Measurements from ENCODE around the gene IDUA.
A peak's percentile ranks its signal among the peaks of the same experiment; 100 is the strongest.
"Not testable (repeated sequence)": the region's sequence is repeated elsewhere in the genome, so short reads cannot be mapped to it uniquely, and the experiment has no call there.

Gene IDUA

DNA sequence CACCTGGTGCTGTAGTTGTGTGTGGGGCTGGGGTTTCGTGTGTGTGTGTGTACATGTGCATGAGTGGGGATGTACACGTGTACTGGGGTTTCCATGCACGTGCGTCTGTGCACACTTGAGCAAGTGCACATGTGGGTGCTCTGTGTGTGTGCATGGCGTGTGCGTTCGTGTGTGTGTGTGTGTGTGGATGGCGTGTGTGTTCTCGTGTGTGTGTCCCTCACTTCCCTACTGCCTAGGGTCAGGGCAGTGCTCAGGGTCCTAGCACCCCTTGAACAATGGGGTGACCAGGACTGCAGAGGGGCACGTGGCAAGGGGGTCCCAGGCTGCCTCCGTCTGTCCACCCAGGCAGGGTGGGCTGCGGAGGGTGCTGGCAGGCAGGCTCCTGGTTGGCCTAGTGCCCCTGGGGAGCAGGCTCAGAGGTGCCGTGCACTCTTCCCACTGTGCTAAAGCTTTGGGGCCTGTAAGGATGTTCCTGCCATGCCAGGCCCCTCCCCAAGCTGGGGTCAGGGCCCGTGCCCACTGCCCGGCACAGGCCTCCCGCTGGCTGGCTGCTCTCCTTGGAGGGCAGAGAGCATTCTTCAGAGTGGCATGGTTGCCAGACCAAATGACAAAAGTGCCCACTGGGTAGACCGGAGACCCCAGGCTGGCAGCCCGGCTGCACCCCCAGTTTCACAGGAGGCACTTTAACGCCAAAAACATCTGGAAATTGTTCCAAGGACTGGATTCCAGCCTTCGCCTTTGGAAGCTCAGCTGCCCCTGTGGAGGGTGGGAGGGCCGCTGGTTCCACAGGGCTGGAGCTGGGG is 53.7 kb downstream of the IDUA start:
- Mint-ChIP-seq H3K27ac (no peak overlapping the region), H3K27me3 (peaks cover 19% of the 10 kb centered on the region), H3K36me3 (ENCODE audit: low read depth) (no peaks in the 10 kb centered on the region), H3K9me3 (no peaks in the 10 kb centered on the region), H3K4me1 (ENCODE audit: low read depth) (peaks cover 3% of the 10 kb centered on the region), H3K4me3 (no peak overlapping the region)
- DNase-seq = no peak

DNA sequence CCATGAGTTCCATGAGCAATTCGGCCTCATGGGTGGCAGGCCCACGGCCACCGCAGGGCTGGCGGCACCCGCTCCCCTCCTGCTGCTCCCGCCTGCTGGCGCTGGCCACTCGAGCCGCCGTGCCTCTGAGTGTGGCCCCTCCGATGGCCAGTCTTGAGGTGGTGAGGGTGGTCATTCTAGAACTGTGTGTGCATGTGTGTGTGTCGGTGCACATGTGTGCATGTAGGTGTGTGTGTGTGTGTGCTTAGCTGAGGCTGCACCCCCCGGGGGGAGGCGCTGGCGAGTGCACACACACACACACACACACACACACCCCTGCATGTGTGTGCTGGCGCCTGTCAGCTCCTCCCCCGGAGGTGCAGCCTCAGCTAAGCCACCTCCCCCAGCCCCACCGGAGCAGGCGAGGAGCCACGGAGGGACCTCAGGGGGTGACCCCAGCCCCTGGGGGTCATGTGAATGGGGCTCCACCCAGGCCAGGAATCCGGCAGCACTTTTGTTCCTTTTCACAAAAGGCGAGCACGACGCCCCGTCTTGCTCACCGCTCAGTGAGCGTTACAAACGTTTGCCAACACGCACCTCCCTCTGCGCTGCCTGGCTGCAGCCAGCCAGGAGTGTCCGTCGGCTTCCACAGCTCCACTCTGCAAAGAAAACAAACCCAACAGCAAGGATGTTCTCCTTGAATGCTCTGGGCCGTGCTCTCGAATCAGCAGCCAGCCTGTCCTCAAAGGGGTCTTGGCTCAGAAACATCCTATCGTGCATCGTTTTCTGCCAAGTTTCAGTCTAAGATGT is 54.5 kb downstream of the IDUA start:
- no peak overlapping the region for H3K4me3 Mint-ChIP-seq
- H3K27me3 Mint-ChIP-seq = peaks cover 21% of the 10 kb centered on the region
- H3K27ac Mint-ChIP-seq = no peak overlapping the region
- H3K9me3 Mint-ChIP-seq = no peaks in the 10 kb centered on the region
- DNase-seq = no peak
- no peaks in the 10 kb centered on the region for H3K36me3 Mint-ChIP-seq (ENCODE audit: low read depth)
- peaks cover 3% of the 10 kb centered on the region for H3K4me1 Mint-ChIP-seq (ENCODE audit: low read depth)

DNA sequence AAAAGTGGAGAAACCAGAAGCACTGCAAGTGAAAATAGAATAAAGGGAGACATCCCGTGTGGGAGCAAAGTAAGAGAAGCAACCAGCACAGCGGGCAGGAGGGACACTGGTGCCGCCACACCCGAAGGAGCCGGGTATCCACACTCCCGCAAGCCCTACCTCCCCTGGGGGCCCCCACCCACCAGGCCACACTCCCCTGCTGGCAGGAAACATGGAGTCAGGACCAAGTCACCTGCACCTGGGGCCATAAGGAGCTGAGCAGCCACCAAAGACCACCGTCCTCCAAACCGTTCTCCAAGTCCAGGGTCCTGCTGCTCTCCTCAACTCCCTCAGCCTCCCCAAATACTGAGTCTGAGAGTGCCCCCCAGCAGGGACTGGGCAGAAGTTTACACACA is 55.1 kb downstream of the IDUA start:
- no peak overlapping the region for H3K27ac Mint-ChIP-seq
- H3K4me3 Mint-ChIP-seq = no peak overlapping the region
- H3K4me1 Mint-ChIP-seq (ENCODE audit: low read depth) = peaks cover 5% of the 10 kb centered on the region
- H3K9me3 Mint-ChIP-seq = no peaks in the 10 kb centered on the region
- peaks cover 25% of the 10 kb centered on the region for H3K27me3 Mint-ChIP-seq
- DNase-seq = no peak
- H3K36me3 Mint-ChIP-seq (ENCODE audit: low read depth) = no peaks in the 10 kb centered on the region

DNA sequence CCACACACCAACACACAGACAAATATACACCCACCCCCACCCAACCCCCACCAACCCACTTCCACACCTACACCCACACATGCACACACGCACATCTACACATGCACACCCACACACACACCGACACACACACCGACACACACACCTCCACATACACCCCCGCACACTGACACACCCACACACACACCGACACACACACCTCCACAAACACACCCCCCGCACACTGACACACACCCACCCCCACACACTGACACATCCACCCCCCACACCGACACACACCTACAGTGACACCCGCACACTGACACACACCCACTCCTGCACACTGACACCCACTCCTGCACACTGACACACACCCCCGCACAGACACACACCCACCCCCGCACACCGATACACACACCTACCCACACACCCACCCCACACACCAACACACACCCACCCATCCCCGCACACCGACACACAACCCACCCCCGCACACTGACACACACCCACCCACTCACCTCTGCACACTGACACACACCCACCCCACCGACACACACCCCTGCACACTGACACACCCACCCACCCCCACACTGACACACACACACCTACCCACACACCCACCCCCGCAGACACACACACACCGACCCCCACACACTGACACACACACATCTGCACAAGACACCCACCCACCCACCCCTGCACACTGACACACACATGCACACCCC is 55.7 kb downstream of the IDUA start:
- H3K27ac Mint-ChIP-seq = no peak overlapping the region

DNA sequence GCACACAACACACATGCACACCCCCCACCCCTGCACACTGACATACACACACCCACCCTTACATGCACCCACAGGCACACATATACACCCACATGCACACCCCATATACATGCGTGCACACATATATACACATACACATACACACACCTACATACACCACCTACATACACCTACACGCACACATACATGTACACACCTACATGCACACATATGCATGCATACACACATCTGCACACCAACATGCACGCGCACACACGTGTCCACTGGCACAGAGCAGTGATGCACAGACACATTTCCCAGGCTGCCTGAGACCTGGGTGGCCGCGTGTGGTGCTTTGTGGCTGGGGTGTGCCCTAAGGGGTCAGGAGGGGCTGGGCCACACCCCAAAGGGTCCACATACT is 56.3 kb downstream of the IDUA start:
- H3K4me1 Mint-ChIP-seq (ENCODE audit: low read depth) = peaks cover 5% of the 10 kb centered on the region
- no peak overlapping the region for H3K4me3 Mint-ChIP-seq
- H3K36me3 Mint-ChIP-seq (ENCODE audit: low read depth) = no peaks in the 10 kb centered on the region
- H3K9me3 Mint-ChIP-seq = no peaks in the 10 kb centered on the region
- no peak overlapping the region for H3K27ac Mint-ChIP-seq
- no peak for DNase-seq
- peaks cover 37% of the 10 kb centered on the region for H3K27me3 Mint-ChIP-seq

More for the DNA sequence above, 55.7 kb downstream of the IDUA start:
- Mint-ChIP-seq H3K4me1 (ENCODE audit: low read depth) (peaks cover 5% of the 10 kb centered on the region), H3K36me3 (ENCODE audit: low read depth) (no peaks in the 10 kb centered on the region), H3K4me3 (no peak overlapping the region), H3K9me3 (no peaks in the 10 kb centered on the region), H3K27me3 (peaks cover 30% of the 10 kb centered on the region)
- no peak for DNase-seq

DNA sequence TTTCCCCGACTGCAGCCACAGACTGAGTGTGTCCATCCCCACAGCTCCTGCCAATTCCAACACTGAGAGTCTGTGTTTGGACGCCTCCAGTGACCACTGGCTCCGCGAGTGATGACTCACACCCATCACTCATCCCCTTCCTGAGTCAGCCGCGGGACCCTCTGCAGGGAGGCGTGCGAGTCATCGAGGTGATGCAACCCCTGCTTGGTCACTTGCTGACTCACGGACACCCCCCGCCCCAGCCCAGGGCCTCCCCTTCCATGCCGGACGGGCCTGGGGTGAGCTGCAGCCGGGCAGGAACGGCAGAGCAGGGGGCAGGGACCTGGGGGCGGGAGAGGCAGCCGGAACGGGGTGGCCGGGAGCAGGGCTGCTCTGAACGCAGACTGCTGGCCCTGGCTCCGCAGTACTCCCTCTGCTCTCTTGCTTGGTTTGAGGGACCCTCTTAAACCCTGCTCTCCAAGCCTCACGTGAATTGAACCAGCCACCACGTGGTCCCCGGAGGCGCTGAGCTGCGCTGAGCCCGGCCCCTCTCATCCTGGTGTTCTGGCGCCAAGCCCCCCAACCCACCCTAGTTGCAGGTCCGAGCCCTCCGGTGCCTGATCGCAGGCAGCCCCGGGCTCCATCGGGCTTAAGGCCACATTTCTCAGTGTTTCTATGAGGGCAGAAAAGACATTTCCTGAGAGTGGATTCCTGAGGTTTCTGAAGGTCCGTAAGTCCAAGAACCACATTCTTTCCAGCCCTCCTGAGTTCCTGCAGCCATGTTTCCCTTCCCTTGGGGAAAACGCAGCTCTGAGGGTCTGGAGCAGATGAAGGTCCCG is 57.0 kb downstream of the IDUA start:
- Mint-ChIP-seq H3K27ac (no peak overlapping the region), H3K4me3 (no peak overlapping the region), H3K9me3 (no peaks in the 10 kb centered on the region), H3K4me1 (ENCODE audit: low read depth) (peaks cover 9% of the 10 kb centered on the region), H3K27me3 (peaks cover 43% of the 10 kb centered on the region), H3K36me3 (ENCODE audit: low read depth) (no peaks in the 10 kb centered on the region)
- DNase-seq = peak; percentile 51

DNA sequence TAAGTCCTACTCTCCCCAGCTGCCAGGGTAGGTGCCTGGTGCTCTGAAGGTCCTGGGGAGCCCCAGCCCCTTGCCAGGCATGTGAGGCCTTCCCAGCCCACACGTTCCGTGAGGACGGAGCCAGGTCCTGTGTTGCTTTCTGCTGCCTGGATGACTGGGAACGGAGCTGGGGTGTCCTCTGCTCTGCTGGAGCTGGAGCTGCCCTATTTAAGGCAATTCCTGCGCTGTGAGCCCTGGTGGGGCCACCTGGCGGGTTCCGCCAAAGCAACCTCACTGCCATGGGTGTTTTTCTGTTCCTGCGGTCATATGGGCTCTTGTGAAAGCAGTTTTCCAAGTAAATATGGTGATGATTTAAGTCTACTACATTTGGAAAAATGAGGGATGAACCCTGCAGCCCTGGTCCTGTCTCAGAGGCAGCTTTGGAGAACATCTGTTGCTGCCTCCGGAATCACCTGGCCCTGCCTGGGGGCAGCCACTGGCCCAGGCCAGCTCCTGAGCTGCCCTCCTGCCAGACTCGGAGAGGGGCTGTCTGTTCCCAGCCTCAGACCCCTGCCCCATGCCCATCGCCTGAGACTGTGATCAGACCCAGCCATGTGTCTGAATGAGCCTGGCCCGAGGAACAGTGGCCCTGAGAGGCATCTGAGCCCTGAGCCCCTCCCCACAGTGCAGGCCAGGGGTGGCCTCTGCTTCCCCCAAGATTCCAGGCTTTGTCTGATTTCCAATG is 57.8 kb downstream of the IDUA start:
- Mint-ChIP-seq H3K4me1 (ENCODE audit: low read depth) (peaks cover 10% of the 10 kb centered on the region), H3K36me3 (ENCODE audit: low read depth) (no peaks in the 10 kb centered on the region), H3K27ac (no peak overlapping the region), H3K27me3 (peaks cover 50% of the 10 kb centered on the region), H3K9me3 (no peaks in the 10 kb centered on the region), H3K4me3 (no peak overlapping the region)
- no peak for DNase-seq

DNA sequence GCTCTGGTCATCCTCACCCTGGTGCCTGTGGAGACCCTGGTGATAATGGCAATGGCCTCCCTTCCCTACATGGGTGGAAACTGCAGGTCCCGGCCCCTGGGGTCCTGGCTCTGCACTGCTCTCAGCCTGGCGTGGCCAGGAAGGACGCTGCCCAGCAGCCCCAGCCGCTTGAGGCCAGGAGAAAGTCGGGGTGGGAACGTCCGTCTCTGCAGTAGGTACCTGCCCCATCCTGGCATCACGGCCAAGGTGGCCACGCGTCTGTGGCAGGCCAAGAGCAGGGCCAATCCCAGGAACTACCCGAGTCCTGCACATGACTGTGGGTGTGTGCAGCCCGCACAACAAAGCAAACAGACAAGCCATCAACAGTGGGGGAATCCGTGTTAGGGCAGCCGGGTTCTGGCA is 58.4 kb downstream of the IDUA start:
- no peaks in the 10 kb centered on the region for H3K9me3 Mint-ChIP-seq
- H3K36me3 Mint-ChIP-seq (ENCODE audit: low read depth) = no peaks in the 10 kb centered on the region
- peaks cover 10% of the 10 kb centered on the region for H3K4me1 Mint-ChIP-seq (ENCODE audit: low read depth)
- H3K27me3 Mint-ChIP-seq = peaks cover 54% of the 10 kb centered on the region
- no peak for DNase-seq
- no peak overlapping the region for H3K27ac Mint-ChIP-seq
- H3K4me3 Mint-ChIP-seq = no peak overlapping the region

DNA sequence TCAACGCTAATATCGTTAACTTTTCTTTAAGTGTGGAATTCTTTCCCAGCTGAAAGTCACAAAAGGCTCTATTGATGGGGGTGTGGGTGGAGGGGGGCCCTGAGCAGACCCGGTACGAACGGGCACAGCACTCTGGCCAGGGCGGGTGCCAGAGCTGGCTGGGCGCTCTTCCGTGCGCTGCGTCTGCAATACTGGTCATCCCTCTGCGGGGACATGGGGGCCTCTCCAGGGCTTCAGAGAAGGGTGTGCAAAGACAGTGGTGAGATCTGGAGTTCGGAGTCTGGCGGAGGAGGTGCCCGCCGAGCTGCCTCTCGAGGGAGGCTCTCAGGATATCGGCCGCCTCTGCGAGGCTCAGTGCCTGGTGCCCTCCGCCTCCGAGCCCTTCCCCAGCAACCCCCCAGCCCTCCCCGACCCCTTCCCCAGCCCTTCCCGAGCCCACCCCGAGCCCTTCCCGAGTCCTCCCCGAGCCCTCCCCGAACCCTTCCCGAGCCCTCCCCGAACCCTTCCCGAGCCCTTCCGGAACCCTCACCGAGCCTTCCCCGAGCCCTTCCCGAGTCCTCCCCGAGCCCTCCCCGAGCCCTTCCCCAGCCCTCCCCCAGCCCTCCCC is 58.9 kb downstream of the IDUA start:
- H3K9me3 Mint-ChIP-seq = no peaks in the 10 kb centered on the region
- peaks cover 10% of the 10 kb centered on the region for H3K4me1 Mint-ChIP-seq (ENCODE audit: low read depth)
- peaks cover 57% of the 10 kb centered on the region for H3K27me3 Mint-ChIP-seq
- no peak overlapping the region for H3K27ac Mint-ChIP-seq
- DNase-seq = no peak
- H3K36me3 Mint-ChIP-seq (ENCODE audit: low read depth) = no peaks in the 10 kb centered on the region
- no peak overlapping the region for H3K4me3 Mint-ChIP-seq

DNA sequence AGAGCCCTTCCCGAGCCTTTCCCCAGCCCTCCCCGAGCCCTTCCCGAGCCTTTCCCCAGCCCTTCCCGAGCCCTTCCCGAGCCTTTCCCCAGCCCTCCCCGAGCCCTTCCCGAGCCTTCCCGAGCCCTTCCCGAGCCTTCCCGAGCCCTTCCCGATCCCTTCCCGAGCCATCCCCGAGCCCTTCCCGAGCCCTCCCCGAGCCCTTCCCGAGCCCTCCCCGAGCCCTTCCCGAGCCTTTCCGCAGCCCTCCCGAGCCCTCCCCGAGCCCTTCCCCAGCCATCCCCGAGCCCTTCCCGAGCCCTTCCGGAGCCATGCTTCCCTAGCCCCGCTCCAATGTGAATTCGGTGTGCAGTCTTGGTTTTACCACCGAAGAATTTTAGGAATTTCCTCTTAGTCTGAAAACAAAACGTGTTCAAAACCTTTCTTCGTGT is 59.8 kb downstream of the IDUA start:
- not testable (repeated sequence) for H3K4me3 Mint-ChIP-seq; H3K27ac Mint-ChIP-seq; H3K4me1 Mint-ChIP-seq (ENCODE audit: low read depth); DNase-seq; H3K36me3 Mint-ChIP-seq (ENCODE audit: low read depth); H3K9me3 Mint-ChIP-seq
- H3K27me3 Mint-ChIP-seq = peaks cover 58% of the 10 kb centered on the region

DNA sequence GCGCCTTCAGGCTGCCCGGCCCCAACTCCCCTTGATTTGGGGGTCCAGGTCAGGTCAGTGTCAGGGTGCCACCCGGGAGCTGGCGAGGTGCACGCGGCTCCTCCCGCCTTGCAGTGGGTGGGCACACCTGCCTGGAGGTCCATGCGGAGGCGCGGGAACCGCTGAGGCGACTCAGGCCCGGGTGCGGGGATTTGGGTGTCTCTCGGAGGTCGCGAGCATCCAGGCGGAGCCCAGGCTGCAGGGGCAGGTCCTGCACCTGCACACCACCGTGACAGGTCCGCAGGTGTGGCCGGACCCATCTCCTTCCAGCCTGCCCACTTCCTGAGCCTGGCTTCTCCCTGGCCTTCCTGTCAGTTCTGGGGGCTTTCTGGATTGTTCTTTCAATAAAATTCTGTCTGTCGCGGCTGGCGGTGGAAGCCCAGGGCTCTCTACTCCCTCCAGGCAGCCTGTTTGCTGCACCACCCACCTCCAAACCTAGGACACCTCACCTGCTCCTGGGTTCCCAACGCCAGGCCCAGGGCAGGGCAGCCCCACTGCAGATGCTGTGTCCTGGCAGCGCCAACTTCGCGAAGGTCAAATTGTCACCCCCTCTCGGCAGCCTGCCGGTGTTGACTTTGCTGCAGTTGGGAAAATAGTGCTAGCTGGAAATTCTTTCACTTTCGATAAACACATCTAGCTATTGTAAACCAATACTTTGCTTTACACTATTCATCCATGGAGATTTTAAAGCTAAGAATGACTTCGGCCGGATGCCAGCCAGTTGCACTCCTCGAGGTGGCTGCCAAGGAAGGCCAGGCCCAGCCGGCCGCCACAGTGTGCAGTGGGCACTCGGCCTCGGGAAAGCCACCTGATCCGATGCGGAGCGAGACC is 60.5 kb downstream of the IDUA start:
- H3K27me3 Mint-ChIP-seq = peaks cover 62% of the 10 kb centered on the region
- no peak overlapping the region for H3K27ac Mint-ChIP-seq
- no peaks in the 10 kb centered on the region for H3K36me3 Mint-ChIP-seq (ENCODE audit: low read depth)
- DNase-seq = peak; percentile 30
- H3K9me3 Mint-ChIP-seq = peaks cover 3% of the 10 kb centered on the region
- H3K4me1 Mint-ChIP-seq (ENCODE audit: low read depth) = peaks cover 10% of the 10 kb centered on the region
- no peak overlapping the region for H3K4me3 Mint-ChIP-seq

DNA sequence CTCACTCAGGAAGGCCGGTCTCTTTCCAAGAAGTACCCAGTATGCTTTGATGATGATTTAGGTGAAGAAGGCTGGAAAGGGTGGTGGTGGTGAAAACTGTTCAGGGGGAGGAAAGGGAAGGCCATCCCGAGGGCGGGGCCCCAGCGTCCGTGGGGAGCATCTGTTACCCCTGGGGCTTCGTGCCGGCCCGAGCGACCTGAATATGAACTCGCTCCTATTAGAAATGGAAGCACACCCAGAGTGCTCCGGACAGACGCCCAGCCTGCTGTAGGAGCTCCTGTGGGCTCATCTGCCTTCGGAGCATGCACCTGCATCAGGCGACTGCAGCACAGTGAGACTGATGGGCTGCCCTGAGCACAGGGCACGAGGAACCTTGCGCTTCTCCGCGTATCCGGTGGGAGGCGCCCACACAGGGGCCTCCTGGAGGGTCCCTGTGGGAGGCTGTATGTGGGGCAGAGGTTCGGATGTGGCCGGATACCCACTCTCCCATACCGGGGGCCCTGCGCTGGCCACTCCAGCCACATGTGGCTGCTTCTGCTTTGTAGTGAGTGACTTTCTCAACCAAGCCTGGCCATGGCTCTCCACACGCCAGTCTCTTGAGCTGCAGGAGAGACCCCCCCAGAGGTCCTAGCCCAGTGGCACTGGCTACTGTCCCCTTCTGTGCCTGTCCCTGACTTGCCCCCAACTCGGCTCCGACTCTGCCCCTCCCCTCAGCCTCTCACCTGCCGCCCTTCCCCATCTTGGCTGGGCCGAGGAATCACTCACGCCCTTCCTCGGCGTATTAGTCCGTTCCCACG is 61.3 kb downstream of the IDUA start:
- H3K4me3 Mint-ChIP-seq = no peak overlapping the region
- peaks cover 3% of the 10 kb centered on the region for H3K9me3 Mint-ChIP-seq
- no peak overlapping the region for H3K27ac Mint-ChIP-seq
- H3K4me1 Mint-ChIP-seq (ENCODE audit: low read depth) = peaks cover 9% of the 10 kb centered on the region
- peaks cover 62% of the 10 kb centered on the region for H3K27me3 Mint-ChIP-seq
- DNase-seq = peak; percentile 20
- no peaks in the 10 kb centered on the region for H3K36me3 Mint-ChIP-seq (ENCODE audit: low read depth)

Measured in activated T-cell treated with anti-CD3 and anti-CD28 coated beads, Interleukin-2, amount 50 U/mL, for 24 hours (primary cell).